Measurements from ENCODE around the gene TRIM26.

TRIM26 gene

DNA sequence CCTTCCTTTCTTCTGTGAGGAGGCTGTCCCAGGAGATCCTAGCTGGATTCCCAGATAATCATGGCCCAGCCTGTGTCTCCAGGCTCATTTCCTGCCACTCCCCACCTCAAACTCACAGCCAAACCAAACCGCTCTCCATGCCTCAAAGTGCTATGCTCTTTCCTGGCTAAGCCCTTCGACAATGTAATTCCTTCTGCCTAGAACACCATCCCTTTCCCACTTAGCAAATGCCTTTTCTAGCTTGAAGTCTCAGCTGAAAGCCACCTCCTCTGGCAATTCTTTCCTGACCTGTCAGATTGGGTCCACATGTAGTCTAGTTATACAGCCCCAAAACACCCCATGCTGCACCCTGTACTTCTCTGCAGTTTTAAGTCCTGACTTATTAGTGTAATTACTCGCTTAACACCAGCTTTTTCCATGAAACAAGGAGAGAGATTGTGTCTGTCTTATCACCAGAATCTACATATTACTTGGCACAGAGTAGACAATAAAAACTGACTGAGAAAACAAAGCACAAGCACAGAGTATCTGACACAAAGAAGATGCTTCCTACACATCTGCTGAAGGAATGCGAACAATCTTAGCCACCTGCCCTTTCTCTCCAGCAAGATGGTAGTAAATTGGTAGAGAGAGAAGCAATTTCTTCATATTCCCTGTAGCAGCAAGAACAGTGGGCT, 5.4 kb downstream of the TRIM26 start:
- DNase-seq = no peak

DNA sequence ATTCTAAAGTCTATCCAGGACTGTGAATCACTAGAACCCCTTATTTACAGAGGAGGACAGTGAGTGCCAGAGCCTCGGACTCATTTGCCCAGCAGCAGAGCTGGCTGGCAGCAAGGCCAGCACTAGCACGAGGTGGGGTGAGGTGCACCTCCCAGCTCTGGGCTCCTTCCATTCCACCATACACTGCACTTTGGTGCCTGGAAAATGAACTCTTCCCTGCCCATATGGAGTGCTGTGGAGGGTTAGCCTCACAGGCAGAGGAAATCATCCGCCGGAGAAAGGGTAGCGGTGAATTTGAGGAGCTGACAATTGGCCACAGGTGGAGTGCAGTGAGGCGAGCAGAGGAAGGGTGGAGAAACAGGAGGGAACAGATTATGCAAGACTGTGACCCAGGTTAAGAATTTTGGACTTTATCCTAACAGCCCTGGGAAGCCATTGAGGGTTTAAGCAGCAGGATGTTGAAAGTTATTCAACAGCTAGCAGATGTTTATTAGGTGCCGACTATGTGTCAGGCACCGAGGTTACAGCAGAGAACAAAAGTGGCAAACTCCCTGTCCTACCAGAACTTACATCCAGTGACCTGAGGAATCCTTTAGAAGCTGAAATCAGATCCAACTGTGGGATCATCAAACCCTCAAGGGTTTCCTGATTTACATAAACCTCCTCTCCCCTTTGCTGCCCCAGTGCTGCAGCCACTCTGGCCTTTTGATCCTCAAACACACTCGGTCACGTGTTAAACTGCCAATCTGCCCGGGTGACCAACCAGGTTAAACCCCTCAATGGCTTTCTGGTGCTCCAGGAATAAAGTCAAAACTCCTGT, 6.2 kb downstream of the TRIM26 start:
- DNase-seq = no peak

DNA sequence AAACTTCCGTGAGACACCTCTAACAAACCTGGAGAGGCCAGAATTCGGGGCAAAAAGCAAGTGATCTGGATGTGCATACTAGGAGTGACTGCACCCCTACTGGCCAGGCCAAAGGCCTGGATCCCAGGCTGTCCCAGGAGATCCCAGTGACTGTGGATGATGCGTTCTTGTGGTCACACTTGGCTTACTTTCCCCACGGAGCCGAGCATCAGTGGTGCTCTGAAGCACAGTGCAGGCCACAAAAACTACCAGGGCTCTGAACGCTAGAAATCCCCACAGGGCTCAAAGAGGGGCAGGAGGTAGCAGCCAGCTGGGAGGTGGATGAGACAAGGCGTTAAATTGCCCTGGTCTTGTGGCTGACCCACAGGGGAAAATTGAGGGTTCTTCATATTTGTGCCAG, 7.1 kb downstream of the TRIM26 start:
- DNase-seq = no peak

DNA sequence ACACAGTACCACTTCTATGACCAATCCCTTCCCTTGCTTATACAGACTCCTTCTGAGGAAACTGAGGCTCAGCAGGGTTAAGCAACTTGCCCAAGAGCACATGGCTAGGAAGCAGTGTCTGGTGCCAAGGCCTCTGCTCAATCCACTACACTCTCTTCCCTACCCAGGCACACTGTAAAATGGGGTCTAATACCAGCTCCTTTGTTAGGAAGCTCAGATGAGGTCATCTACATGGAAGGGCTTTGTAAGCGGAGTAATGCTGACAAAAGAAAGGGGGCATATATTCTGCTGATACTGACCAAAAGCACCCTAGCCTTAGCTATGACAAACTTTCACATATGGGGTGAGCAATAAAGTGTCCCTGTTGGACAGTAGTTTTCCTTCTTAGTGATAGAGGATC, 9.1 kb downstream of the TRIM26 start:
- DNase-seq = no peak

DNA sequence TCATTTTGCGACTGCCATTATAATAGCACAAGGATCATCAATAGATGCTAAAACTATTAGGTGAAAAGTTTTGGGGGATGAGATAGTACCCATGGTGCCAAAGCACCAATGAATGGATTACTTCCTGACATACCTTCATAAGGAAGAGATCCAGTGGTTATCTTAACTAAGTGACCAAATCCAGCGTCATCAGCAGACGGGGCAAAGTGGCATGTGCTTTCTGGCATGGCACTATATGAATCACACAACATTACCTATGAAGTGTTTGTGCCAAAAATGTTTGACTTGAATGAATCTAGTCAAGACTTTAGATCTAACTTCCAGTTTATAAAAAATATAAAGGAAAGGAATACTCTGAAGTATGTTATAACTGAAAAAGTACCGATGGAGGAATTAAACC, 10.8 kb downstream of the TRIM26 start:
- DNase-seq = no peak

DNA sequence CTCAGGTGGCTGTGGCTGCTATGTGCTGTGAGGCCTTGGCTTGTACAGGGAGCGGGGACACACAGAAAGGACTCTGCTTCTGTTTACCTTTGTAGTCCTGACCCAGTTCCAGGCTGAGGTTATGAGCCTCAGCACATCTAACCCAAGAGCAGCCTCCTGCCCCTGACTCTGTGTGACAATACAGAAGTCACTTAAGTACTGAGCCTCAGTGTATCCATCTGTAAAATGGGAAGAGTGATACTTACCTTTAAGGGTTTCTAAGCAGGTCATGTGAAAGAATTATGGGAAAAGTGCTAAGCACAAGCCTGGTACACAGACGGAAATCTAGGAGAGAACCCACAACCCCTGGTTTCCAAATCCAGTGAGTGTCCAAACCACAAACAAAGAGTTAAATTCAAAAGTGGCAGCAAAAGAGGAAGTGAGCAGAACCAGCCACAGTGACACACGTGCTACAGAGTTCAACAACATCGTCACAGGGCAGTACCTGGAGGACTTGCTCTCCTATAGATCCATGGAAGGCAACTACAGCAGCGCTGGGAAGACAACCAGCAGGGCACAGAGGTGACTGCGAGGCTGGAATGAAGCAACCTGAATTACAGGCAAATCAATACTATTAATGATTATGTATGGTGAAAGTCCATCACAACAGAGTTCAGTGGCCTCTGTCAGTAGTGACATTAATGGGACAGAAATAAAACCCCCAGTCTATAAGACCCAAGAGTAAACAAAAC, 12.5 kb downstream of the TRIM26 start:
- no peak for DNase-seq

DNA sequence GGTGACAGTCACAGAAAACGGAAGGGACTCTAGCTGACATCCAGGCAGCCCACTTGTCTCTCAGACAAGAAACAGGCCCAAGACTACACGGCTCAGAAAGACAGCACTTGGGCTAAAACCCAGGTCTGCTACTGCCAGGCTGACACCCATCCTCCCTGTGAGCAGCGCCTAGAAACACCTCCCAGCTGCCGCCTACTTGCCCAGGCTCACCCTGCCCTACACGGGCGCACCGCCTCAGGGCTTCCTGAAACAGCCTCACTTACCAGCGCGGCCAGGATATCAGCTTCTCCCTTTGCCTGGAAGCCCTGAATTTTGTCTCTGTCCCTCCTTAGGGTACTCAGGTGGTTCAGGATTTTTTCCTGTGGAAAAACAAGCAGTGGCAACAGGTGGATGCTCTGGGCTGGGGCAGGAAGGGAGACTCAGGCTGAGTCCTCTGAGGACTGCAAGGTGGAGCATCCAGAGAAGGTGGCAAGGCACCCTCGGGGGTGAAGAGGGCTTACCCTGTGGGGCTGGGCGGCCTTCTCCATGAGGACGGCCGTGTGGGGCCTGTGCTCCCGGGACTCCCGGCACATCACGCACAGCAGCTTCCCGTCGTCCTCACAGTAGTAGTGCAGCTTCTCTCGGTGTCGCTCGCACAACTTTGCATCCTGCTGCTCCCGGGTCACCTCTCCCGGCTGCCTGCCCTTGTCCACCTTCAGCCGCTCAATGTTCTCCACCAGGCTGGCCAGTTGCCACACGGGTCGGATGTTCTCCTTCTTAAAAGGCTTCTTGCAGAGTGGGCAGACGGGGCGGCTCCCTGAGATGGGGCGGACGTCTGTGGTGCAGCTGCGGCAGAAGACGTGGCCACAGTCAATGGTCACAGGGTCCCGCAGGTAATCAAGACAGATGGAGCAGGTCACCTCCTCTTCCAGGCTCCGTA, 14.8 kb downstream of the TRIM26 start:
- no peak for DNase-seq

DNA sequence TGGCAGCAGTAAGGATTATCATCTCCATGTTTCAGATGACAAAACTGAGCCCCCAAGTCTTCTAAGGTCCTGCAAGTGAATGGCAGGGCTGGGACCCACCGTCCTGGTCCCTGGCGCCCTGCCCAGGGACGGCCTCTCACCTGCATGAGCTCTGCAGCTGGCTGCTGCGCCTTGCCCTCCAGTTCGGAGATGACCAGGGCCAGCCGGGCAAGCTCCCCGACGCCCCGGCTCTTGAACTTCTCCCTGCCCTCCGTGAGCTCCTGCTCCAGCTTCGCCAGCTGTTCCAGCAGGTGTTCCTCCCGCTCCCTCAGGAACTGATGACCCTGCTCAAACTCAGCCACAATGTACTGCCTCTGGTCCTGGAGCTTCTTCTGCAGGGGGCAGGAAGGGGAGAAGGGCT, 16.8 kb downstream of the TRIM26 start:
- no peak for DNase-seq

DNA sequence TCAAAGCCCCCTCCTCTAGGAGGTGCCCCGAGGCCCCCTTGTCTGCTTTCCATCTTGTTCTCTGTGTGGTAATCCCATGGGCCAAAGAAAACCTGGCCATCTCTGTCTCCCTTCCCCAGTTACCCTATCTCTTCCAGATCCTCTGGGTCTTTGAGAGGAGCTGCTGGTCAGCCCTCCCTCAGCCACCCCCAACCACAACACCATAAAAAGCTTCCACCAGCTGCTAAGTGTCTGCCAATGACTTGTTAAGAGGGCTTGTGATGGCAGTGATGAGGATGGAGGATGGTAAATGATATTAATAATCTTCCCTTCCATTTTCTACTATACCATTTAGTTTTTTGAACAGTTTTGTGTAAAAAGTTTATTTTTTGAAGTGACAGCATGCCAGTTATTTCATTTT, 17.3 kb downstream of the TRIM26 start:
- no peak for DNase-seq

DNA sequence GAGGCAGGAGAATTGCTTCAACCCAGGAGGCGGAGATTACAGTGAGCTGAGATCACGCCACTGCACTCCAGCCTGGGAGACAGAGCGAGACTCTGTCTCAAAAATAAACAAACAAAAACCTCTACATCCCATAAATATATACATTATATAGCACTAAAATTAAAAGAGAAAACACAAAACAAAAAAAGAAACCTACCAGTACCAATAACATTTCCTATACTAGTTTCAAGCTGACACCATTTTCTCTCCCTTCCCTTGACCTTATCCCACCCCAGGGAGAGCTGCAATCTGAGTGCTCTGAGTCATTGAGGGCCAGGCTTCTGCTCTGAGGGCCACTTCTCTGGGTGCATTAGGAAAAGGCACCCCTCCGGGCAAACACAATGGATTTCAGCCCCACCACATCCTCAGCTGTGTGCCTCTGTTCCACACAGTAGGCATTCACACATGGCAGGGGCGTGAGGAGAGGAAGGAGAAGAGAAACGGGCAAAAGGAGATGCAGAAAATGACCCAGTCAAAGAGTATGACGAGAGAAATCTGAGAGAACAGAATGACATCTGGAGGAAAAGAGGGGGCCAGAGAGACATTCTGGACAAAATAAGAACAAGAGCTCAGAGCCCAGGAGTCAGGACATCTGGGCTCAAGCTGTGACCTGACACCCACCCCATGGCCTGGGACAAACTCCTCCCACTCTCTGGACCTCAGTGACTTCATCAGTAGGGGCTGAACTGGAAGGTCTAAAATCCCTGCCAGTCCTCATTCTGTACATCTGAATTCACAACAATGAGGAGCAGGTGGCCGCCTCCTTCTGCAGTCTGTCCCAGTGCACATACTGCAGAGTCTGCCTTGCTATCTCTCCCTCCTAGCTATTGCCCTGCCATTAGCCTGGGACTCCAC, 18.2 kb downstream of the TRIM26 start:
- no peak for DNase-seq

DNA sequence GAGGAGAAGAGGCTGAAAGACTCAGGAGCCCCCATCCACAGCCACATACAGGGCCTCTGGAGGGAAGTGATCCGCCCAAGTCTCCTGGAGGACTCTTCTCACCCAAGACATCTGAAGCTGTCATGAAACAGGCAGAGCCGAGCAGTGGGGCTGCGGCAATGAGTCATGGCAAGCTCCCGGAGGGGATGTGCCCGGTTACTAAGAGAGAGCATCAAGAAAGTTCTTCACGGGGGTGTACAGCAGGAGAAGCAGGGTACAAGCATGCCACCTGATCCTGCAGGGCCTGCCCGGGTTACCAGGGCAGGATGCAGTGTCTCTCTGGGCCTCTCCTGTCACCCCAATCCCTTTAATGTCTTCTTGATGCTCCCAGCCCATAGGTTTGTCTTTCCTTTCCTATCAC, 21.1 kb downstream of the TRIM26 start:
- DNase-seq = no peak

DNA sequence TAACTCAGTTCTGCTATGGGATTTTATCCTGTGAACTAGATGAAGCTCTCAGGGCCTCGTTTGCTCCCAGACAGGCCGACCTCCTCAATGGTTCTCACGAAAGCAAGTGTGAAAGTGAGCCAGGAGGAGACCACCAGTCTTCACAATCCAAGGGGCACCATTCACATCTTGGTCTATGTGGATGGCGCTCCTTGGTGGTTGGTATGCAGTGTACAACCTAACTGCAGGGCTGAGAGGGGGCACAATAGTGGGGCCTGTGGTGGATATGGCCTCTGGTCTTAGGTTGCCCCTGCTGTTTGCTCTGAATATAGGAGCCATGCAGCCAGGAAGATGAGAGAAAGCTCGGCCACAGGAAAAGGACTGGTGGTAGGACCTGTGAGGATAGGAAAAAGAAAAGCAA, 24.7 kb downstream of the TRIM26 start:
- no peak for DNase-seq

DNA sequence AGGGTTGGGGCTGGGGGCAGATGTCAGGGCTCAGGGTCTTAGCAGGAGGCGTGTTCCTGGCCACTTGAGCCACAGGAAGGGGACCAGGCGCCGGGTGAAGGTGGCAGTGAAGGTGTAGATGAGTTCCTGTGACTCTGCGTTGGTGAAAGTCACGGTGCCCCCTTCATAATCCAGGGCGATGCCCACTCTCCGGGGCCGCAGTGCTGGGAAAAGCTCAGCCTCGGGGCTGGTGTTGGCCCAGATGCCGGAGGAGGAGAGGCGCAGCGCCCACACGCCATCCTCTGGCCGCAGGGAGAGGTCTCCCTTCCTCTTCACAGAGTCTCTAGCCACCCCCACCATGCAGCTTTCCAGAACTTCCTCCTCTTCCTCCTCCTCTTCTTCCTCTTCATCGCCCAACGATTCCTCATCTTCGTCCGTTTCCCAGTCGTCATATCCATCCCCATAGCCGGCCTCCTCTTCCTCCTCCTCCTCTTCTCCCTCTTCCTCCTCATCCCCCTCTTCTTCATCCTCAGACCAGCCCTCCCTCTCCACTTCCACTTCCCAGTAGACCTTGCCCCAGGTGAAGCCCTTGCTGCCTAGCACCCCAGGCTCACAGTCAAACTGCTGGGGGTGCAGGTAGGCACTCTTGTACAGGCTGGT, 27.2 kb downstream of the TRIM26 start:
- no peak for DNase-seq

DNA sequence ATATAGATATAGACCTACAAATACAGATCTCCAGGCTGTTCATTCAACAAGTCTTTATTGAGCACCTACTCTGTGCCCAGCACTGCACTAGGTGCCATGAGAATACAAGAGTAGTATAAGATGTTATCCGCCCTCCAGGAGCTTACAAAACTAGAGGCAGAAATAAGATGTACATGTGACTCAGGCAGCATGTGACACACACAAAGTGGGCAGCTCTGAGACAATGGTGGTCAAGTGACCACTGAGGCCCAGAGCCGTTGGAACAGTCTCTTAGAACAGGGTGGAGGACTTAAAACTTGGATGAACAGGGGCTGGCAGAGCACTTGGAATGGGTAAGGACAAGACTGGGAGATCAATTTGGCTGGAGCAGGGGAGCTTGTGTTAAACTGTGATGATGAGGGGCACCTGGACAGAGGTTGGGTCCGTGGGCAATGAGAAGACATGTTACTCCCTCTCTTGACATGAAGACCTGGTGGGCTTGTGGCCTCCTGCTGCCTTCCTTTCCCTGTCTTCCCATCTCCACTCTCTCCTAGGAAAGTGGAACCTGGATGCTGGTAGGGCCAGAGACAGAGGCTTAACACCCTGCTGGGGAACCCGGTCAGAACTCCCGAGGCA, 28.7 kb downstream of the TRIM26 start:
- DNase-seq = no peak

DNA sequence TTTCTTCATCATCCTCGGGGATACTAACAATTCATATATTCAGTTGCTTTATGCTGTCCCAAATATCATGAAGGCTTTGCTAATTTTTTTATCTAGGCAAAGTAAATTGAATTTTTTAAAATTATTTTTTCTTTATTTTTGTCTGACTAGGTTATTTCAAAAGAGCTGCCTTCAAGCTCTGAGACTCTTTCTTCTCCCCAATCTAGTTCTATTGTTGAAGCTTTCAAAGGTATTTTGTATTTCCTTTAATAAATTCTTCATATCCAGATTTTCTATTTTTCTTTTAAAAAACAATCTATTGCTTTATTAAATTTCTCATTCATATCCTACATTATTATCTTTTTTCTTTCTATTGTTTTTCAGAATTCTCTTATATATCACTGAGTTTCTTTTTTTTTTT, 33.1 kb downstream of the TRIM26 start:
- DNase-seq = no peak

DNA sequence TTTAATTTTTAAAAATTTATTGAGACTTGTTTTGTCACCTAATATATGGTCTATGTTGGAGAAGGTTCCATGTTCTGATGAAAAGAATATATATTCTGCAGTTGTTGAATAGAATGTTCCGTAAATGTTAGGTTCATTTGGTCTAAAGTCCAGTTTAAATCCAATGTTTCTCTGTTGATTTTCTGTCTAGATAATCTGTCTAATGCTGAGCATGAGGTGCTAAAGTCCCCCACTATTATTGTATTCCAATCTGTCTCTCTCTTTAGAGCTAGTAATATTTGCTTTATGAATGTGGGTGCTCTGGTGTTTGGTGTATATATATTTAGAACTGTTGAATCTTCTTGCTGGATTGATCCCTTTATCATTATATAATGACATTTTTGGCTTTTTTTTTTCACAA, 34.4 kb downstream of the TRIM26 start:
- DNase-seq = no peak

DNA sequence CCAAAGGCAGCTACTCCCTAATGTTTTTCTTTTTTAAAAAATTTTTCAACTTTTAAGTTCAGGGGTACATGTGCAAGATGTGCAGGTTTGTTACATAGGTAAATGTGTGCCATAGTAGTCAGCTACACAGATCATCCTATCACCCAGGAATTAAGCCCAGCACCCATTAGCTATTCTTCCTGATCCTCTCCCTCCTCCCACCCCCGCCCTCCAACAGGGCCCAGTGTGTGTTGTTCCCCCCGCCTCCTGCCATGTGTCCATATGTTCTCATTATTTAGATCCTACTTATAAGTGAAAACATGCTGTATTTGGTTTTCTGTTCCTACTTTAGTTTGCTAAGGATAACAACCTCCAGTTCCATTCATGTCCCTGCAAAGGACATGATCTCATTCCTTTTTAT, 37.4 kb downstream of the TRIM26 start:
- DNase-seq = no peak

DNA sequence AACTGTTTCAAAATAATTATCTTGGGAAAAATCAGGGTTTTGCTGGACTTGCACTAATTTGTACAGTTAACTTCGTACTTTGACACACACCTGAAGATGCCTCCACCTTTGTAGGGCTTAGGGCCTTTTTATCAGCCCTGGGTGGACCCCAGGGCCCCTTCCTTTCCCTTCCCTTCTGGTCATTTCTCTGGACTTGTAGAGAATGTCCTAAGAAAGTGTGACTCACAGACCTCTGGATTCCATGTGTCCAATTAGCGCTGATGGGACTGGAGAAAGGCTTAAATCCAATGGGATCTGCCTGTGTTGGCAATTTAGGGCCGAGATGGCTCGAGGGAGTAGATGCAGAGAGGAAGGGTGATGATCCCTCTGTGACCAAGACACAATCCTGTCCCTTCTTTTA, 40.5 kb downstream of the TRIM26 start:
- DNase-seq = no peak

DNA sequence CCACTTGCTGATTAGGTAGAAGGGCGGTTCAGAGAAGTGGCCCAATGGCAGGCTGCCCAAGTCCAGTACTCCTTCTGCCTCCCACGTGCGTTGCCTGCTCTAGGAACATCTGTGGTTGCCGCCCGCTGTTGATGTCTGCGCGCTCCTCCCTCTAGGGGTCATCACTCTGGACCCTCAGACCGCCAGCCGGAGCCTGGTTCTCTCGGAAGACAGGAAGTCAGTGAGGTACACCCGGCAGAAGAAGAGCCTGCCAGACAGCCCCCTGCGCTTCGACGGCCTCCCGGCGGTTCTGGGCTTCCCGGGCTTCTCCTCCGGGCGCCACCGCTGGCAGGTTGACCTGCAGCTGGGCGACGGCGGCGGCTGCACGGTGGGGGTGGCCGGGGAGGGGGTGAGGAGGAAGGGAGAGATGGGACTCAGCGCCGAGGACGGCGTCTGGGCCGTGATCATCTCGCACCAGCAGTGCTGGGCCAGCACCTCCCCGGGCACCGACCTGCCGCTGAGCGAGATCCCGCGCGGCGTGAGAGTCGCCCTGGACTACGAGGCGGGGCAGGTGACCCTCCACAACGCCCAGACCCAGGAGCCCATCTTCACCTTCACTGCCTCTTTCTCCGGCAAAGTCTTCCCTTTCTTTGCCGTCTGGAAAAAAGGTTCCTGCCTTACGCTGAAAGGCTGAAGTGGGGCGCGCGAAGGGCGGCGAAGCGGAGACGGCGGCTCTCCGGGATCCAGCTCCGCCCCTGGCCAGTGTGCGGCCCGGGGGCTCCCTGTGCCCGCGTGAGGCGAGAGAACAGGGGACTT, 41.3 kb downstream of the TRIM26 start:
- DNase-seq = no peak

Data from NCI-H2081 treated with DMSO at 0.1 percent for 48 hours (cell line).